GM19238 (cell line): ENCODE data around the gene MC2R.
"Not testable (repeated sequence)": the region's sequence is repeated elsewhere in the genome, so short reads cannot be mapped to it uniquely, and the experiment has no call there.

Source experiments
- DNase-seq: peaks from one replicate; pipeline ENCODE4 v3.0.0; 2011; ENCODE audit warnings: low spot score; ENCODE audit not compliant: insufficient read length

MC2R gene

DNA sequence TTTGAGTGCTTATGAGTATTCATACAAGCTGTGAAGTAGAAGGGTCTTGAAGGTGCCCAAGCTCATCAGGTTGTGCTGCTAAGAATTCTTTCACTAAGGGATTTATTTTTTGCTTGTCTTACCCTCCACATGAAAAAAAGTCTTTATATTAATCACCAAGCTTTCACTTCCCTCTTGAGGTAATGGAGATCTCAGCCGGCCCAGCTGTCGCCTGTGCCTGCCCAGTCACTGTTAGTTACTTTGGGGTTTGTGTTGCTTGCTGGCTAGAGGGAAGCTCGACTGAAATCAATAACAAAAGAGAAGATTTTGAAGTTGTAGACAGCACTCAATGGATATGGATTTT lies 21.9 kb downstream of the MC2R start:
- DNase-seq: peak; percentile 67

DNA sequence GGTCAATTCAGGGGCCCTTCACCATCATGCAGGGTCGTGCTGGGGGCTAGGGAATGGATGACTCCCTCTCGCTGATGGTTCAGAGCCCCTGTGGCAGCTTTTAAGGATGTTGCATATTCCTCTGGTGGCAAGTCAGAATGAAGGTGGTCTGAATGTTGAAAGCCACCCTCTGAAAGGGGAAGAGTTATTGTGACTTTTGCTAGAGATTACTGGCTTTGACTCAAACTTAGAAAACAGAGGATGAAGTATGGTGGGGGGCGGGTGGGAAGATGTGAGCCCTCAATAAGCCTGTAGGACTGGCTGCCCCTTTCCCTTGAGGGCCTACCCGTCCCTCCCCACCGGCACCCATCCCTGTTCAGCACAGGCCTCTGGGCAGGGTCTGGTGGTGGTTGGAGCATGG lies 23.2 kb downstream of the MC2R start:
- no peak for DNase-seq

DNA sequence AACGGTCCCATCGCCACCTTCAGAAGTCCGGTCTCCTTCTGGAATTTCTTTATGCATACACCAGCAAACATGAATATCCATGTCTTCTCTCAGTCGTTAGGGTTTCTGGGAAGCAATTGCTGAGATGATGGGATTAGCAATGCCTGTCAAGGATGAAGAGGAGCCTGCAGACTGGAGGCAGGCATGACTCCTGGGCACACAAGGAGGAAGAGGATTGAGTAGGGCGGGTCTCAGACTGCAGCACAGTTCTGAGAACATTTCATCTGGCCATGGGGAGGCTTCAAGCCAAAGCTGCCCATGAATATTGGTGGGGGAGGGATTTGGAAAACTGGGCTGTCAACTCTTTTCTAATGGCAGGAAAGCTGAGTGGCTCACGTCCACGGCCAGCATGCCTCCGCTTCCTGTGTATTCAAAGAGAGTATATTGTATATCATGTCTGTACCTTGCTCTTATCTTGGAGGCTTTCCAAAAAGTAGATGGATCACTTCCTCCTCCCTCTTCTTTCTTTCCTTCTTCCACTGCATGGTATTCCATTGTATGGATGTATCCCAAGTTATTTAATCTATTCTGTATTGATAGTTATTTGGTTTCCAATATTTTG lies 24.5 kb downstream of the MC2R start:
- no peak for DNase-seq

DNA sequence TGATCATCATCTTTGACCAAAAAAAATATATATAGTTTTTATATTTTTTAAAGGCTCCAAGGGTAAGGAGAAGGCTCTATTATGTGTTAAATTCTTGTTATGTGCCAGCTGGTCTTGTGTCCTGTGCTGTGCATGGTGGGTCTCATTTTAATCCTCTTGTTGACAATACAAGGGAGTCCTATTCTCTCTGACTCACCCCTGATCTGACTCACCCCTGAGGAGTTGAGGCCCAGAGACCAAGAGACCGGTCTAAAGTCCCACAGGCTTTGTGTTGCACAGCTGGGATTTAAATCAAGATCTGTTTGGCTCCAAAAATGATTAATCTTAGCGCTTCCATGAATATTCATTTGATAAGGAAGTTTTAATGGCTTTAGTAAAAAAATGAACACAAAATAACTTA lies 25.7 kb downstream of the MC2R start:
- DNase-seq: no peak

DNA sequence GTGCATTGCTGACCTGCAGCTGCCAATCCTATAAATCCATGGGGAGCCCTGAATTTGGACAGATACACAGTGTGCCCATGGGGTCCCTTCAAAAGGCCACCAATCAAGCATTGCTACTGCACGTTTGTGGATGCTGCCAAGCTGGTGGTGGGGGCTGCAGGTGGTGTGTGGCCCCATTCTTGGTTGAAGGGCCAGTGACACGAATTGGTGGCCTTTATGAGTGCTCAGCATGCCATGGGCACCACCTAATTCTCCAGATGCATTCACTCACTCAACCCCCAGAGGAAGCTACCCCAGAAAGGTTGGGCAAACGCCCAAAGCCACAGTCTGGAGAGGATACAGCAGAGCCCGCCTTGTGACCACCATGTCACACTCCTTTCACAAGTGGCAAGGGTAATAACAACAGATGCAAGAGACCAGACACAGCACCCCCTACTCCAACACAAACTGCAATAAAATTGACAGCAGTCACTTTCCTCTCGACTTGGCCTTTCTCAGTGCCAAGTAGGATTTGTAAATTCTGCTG lies 27.1 kb downstream of the MC2R start:
- DNase-seq: no peak

DNA sequence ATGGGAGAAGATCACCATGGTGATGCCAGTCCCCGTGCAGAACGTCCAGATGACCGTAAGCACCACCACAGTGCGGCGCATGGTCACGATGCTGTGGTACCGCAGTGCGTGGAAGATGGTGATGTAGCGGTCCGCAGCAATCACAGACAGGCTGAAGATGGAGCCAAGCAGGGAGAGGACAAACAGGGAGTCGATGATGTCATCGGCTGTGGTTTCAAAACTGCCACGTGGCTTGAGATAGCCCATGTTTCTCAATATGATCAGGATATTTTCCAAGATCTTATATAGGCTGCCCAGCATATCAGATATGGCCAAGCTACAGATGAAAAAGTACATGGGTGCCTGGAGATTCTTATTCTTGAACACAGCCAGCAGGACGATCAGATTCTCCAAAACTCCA lies 30.3 kb downstream of the MC2R start:
- no peak for DNase-seq

DNA sequence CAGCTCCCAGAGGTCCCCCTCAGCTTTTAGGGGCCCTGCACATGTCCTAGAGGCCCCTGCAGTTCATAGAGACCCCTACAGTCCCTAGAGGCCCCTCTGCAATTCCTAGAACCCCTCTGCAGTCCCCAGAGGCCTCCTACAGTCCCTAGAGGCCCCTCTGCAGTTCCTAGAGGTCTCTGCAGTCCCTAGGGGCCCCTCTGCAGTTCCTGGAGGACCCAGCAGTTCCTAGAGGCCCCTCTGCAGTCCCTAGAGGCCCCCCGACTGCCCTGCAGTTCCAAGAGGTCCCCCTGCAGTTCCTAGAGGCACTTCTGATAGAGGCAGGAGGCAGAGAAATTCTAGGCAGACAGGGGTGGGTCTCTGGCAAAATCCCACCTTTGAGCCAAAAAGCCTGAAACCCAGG lies 35.4 kb downstream of the MC2R start:
- DNase-seq: no peak

DNA sequence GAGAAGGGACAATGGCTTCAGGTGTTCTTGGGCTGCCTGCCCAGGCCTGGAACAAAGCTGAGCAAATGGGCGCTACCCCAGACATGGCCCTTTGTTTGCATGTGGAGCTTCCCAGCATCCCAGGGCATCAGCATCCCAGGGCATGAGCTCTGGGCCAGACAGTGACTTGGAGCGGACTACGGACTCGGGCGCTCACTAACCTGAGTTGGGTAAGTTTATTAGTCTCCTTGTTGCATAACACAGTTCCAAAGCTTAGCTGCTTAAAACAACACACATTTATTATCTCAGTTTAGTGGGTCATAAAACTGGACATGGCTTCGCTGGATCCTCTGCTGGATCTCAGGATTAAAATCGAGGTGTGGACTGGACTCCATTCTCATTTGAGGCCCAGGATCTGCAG lies 35.8 kb downstream of the MC2R start:
- DNase-seq: no peak

DNA sequence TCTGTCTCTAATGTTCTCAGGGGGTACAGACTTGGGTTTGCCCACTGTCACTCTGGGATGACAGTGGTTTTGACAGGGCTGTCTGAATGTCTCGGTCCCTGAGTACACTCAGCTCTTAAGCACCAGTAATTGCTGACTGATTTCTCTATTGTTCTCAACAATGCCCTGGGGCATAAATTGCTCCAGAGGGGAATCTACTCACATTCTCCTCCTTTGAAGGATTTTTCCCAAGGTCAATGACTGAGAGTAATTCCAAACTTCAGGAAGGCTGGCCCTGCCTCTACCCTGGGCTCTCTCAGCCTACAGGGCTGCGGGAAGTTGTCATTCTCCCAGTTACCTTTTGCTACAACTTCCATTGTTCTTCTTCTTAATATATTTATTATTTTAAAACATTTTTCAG lies 36.5 kb downstream of the MC2R start:
- no peak for DNase-seq

DNA sequence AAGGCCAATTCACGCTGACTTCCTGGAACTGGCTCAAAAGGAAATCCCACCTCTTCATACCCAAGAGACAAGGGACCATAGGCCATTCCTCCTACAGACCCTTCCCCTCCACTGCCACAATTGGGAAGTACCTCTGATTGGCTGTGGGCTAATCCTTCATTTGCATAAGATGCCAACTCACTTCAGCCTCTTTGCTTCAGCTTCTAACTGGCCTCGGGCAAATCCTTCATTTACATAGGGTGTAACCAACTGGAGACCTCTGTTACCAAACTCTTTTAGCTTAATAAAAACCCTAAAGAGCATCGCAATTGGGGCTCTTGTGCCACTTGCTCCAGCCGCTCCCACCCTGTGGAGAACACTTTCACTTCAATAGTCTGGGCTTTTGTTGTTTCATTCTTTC lies 38.2 kb downstream of the MC2R start:
- DNase-seq: no peak

DNA sequence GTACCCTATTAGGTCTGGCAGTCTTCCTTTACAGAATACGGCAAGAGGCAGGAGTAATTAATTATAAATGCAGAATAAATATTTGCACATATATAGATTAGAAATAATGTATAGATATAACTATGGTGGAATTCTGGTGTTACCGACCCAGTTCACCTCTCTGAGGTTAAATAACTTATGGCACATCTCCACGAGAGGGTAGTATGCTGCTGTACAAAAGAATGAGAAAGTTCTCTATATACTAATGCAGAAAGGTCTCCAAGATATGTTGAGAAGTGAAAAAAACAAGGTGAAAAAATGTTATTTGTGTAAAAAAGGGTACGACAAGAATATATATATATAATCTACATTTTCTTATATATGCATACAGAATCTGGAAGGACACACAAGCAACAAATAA lies 40.8 kb downstream of the MC2R start:
- no peak for DNase-seq

DNA sequence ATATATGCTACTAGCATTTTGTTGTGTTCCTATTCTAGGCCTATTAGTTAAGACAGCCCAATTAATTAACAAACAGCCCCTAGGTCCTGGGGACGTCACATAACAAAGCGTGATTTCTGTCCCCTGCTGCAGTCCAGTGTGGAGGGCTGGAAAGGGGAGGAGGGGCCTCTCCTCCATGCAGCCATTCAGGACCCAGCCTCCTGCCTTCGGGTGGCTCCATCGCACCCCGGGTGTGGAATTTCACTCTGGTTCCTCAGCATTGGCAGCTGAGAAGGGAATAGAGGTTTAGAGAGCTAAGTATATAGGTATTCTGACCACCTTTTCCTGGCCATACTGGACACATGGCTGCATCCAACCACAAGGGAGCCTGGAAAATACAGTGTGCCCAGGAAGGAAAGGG lies 42.4 kb downstream of the MC2R start:
- no peak for DNase-seq

DNA sequence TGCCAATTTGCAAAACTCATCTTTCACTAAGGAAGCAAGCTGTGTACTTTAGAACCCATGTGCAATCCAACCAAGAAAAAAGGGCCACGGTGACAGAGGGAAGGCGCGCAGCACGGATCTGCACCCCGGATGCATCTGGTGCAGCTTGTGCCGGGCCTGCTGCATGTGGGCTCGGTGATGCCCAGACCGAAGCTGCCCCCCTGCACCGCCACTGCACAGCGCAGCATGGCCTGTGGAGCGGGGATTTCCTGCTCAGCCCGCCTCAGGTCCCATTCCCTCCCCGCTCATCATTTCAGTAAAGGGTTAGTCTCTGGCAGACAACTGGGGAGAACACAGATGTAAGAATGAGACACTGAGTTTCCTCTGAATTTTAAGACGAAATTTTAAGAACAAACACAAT lies 43.0 kb downstream of the MC2R start:
- DNase-seq: no peak

DNA sequence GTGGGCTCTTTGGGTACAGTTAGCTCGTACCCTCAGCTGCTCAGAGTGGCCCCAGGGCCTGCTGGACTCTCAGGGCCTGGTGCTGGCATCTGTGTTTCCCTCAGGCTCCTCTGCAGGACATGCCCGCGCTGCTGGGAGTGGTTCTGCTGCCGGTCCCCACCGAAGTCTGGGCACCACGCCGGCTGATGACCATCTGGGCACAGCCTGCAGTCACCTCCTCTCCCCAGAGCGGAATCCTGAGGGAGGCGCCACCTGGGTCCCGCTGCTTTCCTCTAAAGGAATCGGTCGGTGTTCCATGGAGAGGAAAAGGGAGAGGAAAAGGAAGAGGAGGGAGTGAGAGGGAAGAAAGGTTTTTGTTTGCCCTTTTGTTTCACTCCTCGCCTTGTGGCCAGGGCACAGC lies 43.6 kb downstream of the MC2R start:
- no peak for DNase-seq

DNA sequence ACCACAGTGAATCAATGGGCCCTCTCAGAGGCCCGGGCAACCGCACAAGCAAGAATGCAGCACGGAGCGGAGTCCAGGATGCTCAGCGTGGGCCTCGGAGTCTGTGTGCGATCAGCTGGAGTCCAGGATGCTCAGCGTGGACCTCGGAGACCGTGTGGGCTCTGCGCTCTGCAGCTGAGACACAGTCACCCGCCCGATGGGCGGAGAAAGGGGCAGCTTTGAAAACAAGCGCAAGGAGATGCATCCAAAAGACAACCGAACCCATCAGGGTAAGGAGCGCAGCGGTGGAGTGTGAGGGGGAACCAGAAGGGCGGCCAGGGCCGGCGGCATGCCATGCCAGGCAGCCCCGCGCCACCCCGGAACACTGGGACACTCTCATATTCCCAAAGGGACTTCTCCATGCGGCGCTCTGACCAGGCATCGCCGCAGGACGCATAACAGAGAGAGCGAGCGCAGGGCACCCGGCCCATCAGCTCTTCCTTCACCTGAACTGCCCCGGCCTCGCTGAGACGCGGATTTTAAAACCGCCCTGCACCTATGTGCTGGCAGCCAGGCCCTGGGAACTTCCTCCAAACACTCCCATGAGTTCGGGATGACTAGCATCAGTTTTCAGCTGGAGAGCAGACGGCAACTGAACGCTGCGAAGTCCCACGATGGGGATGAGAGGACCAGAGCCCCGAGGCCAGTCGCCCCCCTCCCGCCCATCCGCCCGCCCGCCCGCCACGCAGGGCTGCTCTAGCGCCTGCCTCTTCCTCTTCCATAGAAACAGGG lies 46.6 kb downstream of the MC2R start:
- no peak for DNase-seq

DNA sequence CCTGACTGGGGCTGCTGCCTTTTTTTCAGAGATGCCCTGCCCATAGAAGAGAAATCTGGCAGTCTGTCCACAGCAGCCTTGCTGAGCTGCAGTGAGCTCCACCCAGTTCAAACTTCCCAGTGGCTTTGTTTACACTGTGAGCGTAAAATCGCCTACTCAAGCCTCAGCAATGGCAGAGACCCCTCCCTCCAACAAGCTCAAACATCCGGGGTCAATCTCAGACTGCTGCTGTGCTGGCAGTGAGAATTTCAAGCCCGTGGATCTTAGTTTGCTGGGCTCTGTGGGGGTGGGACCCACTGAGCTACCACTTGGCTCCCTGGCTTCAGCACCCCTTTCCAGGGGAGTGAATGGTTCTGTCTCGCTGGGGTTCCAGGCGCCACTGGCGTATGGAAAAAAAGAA lies 52.4 kb downstream of the MC2R start:
- not testable (repeated sequence) for DNase-seq

DNA sequence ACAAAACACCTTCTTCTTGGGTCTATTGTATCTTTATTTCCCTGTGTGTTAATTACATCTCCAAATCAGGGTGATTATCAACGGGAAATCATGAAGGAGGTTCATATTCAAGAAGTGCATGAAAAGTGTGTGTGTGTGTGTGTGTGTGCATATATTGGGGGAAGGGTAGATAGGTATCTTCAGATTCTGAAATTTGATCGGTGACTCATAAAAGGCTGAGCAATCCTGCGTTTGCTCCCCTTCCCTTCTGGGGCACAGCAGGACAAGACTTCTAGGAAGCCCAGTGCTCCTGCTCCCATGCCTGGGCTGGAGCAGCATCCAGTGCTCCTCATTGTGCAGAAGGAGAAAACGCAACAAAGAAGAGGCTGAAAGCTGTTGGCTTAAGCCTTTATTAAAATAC lies 65.5 kb downstream of the MC2R start:
- no peak for DNase-seq

DNA sequence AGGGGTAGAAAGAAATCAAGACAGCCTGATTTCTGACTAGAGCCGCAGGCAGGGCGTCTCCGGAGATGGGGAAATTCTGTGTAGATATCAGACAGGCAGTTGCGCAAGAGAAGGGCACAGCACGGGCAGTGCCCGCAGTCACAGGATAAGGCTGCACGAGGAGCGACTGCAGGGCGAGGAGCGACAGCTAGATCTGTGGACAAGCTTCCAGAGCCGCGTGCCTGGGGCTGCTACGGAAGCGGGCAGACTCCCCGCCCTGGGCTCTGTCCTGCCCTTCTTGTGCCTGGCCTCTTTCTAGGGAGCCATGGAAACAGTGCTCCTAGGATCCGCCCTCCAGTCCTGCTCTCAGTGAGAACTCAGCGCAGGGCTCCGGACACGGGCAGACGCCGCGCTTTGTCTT lies 78.8 kb downstream of the MC2R start:
- no peak for DNase-seq

DNA sequence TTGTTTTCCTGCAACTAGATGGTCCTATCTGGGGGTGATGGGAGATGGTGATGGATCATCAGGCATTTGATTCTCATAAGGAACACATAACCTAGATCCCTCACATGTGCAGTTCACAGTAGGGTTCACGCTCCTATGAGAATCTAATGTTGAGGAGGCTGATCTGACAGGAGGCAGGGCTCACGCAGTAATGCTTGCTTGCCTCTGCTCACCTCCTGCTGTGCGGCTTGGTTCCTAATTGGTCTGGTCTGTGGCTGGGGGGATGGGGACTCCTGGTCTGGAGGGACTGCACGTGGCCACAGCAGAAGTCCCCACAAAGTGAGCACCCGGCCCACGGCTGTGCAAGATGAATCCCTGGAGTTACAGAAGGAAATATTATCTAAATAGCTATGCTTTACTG lies 80.1 kb downstream of the MC2R start:
- DNase-seq: no peak

DNA sequence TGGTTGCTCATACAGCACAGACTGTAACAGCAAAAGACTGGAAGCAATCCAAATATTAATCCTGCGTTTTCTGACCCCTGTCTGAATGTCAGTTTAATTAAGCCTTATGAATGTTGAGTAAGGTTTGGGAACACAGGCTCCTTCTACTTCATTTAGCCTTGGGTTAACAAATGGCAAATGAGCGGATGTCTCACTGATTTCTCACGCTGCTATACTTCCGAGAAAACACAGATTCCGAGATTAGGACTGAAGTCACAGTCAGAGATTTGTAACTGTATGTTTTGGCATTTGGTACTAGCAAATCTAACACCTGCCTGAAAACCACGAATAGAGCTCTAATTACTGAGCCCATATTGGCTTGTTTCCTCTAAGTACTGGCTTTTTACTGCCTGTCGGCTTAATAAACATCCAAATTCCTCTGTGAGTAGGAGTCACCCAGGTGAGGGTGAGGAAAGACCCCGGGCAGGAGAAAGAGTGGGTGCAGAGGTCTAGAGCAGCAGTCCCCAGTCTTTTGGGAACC lies 80.8 kb downstream of the MC2R start:
- no peak for DNase-seq
